GM19467 (cell line): ENCODE results near the gene RPS6KC1.
"Not testable (repeated sequence)": the region's sequence is repeated elsewhere in the genome, so short reads cannot be mapped to it uniquely, and the experiment has no call there.

Experiments used
- ATAC-seq: cut with Tn5 transposase; IDR thresholded peaks from one replicate; pipeline ENCODE4 v1.9.1; 2021; ENCODE audit warnings: mild to moderate bottlenecking, moderate library complexity; ENCODE audit not compliant: unreplicated experiment

The RPS6KC1 gene

DNA sequence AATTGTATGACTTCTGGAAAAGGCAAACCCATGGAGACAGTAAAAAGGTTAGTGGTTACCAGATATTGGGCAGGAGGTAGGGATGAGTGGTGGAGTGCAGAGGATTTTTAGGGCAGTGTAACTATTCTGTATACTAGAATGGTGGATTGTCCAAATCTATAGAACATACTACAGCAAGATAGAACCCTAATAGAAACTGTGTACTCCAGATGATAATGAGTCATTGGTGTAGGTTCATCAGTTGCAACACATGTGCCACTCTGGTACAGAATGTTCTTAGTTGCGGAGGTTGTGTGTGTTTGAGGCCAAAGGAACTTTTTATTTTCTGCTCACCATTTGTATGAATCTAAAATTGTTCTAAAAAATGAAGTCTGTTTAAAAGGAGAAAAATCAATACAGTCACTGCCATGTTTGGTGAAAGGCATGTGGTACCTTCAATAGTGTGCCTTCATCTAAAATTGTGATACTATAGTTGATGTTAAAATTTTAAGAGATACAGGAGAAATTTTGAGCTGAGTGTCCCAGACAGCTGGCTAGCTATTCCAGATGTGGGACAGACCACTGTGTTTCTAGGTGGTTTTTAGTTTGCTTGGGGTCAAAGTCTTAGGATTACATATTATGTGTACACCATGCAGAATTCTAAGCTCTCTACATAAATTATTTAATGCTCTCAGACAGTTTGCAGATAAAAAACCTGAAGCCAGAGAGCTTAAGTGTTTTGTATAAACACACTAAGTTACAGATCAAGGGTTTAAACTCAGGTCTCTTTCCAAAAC is 150.5 kb downstream of the RPS6KC1 start:
- no peak for ATAC-seq

DNA sequence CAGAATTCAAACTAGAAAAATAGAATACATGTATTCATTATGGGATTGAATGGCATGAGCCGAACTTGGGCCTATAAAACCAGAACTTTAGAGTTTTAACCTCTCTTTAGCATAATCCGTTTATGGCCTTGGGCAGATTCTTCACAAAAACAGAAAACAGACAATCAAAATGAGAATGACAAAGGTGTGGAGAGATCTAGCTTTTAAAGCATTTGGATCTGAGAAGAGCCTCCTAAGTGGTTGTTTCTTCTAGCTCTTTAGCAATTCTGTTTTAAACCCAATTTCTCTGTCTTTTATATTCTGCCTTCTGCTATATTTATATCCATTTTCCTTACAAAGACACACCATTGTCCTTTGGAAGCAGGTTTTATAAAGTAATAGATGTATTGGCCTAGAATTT is 160.2 kb downstream of the RPS6KC1 start:
- ATAC-seq: no peak

DNA sequence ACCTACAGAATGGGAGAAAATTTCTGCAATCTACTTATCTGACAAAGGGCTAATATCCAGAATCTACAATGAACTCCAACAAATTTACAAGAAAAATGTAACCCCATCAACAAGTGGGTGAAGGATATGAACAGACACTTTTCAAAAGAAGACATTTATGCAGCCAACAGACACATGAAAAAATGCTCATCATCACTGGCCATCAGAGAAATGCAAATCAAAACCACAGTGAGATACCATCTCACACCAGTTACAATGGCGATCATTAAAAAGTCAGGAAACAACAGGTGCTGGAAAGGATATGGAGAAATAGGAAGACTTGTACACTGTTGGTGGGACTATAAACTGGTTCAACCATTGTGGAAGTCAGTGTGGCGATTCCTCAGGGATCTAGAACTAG is 168.0 kb downstream of the RPS6KC1 start:
- ATAC-seq: not testable (repeated sequence)

DNA sequence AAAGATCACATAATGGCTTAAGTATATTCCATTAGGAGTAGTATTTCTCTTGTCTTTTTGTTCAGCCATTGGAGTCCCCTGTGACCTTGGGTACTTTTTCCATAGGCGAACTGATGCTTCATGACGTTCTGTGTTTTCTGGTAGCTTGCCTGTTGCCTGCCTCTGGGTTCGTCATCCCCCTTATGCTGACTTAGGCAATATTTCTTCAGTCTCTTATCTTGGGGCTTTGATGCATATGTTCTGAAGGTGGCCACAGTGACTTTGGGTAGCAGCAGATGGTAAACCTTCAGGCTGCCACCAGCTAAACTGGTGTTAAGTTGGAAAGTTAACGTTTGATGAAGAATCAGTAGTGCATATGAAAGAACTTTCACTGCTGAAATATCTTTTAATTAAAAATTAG is 170.2 kb downstream of the RPS6KC1 start:
- no peak for ATAC-seq

DNA sequence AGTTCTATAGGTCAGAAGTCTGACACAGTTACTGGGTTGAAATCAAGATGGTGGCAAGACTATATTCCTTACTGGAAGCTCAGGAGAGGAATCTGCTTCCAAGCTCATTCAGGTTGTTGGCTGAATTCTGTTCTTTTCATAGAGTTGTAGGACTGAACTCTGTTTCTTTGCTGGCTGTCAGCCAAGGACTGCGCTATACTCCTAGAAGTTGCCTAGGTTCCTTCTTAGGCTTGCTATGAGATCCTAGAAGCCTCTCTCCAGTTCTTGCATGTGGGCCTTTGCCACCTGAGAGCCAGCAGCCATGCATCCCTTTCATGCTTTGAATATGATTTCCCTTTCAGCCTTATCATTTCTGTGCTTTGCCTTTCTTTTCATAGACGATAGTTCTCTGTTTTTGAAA is 176.4 kb downstream of the RPS6KC1 start:
- no peak for ATAC-seq

DNA sequence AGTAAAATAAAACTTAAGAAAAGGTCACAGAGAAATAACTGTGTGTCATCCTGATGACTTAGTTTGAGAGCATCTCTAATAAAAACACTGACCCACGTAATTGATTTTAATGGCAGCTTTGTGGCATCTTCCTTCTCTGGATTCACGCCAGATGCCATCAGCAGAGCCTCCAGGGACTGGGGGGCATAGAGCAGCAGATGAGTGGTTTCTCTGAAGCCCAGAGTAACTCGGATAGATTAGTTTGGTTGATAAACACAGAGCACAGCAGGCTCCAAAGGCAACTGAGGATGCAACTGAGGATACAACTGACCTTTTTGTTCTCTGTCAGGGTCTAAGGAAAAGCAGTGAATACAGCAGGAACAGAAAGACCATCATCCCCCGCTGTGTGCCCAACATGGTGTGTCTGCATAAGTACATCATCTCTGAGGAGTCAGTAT is 180.8 kb downstream of the RPS6KC1 start:
- no peak for ATAC-seq

DNA sequence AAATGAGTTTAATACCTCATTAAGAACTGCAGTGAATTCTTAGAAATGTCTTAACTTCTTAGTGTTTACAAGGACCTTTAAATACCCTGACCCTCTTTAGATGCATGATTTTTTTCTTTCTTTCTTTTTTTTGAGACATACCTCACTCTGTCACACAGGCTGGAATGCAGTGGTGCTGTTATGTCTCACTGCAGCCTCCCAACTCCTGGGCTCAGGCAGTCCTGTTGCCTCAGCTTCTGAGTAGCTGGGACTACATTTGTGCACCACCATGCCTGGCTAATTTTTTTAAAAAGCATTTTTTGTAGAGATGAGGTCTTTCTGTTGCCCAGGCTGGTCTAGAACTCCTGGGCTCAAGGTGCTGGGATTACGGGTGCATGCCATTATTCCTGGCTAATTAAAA is 191.8 kb downstream of the RPS6KC1 start:
- no peak for ATAC-seq

DNA sequence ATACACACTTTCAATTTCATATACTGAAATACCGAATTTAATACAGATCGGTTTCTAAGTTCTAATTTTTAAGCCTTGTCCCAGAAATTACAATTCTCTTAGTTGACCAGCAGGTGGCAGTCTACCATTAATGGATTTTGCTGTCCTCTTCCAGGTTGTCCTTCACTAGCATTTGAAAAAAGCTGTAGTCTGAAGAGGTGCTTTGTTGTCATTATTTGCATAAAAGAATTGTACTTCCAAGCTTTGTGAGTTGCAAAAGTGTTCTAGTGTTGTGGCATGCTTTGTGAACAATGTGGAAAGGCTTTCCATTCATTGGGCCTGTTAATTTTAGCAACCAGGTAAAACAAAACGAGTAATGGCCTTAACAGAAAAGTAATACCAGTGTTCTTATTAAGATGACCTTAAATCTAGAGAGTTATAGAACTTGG is 193.6 kb downstream of the RPS6KC1 start:
- no peak for ATAC-seq

DNA sequence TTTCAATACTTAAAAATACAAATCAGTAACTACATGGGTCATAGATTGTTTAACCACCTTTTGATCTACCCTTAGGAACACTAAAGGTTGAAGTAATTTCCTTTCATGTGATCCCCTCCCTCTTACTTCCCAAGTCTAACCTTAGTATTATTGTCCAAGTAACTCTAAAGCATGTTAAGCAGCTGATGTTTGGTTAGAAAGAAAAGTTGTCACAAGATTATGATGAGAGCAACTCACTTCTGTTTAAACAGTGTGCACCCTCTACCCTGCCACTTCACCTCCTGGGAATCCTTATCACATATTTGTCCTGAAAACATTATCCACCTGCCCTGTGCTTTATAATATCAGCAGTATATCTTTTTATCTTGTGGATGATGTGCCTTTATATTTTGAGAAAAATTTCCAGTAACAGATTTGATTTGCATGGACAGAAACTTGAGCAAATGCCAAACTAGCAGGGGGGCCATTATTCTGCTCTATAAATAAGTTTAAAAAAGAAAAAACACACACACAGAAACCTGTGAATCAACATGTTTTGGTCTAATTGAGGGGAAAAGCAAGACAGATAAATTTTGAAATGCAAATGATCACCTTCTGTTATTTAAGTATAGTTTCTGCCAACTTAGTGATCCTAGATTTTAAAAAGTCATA is 194.3 kb downstream of the RPS6KC1 start:
- ATAC-seq: no peak

DNA sequence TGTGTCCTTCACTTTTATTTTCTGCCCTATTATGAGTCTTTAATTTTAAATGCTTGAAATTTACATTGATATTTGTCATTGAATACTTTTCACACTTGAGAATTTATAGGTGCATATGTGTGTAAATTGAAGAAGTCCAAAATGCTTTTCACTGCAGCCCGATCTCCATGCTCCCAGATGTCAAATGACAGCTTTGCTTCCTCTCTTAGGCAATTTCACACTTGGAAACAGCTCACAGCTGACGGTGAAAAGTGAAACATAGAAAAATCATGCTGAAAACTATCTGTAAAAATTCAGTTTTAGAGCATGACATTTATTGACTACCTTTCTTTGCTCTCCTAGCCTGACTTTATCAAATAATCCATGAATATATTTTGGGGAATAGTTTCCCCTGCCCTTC is 196.0 kb downstream of the RPS6KC1 start:
- ATAC-seq: no peak

DNA sequence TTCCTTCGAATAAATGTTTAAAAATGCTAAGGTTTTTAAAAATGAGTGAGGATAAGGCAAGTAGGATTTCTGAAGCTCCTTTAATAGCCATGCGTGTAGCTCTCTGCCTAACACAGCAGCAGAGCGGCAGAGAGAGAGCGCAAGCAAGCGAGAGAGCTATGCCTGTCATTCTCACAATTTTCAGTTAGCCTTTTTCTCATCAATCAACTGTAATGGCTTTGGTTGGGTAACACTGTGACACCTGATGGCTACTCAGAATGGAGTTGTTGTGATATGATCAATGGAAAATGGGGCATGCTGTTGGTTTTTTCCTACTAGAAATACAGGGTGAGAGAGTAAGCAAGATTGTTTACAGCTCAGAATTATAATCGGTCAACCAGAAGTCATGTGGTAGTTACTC is 198.4 kb downstream of the RPS6KC1 start:
- no peak for ATAC-seq

DNA sequence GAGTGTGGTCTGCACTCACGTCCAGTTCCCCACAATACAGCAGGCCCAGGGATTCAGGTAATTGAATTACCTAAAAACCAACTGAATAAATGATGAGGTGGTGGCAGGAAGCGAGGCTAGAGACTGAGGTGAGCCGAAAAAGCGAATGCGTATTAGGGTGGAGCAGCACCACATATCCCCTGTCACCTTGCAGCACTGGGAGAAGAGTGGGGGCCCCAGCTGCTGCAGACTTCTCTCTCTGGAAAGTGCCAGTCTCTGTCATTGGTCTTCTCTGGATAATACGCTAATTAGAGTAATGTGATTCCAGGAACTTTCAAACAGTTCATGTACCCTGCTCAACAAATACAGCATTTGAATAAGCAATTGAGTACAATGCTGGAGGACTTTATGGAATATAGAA is 199.0 kb downstream of the RPS6KC1 start:
- no peak for ATAC-seq

DNA sequence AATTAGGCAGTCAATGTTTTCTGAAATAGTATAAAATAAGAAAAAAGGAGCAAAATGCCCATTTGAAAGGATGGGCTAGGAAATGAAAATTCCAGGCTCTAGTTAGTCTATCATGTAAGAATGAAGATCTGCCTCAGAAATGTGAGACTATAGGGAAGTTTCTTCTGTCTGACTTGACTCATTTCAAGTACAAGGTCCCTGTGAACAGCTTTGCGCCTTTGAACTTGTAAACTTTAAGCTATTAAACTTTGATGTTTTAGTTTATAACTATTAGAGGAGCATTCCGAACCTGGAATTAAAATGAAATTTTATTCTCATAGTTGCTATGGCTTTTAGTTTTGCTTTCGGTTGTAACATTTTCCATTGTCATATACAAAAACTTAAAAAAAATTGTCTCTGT is 199.4 kb downstream of the RPS6KC1 start:
- no peak for ATAC-seq

DNA sequence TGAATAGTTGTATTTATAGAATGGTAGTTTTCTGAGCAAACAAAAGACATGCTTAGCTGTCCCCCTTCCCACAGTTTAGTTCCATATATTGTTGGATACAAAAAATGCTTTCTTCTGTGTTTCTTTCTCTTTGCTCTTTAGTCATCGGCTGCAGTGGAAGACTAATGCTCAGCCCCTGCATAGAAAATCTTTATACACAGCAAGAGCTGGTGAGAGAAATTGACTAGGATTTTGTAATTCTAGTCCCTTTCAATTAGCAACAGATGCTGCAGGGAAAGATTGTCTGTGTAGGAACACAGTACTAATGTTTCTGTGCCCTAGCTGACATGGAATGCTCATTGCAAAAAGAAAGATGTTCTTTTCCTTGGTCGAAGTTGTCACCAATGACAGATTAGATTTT is 200.9 kb downstream of the RPS6KC1 start:
- no peak for ATAC-seq

DNA sequence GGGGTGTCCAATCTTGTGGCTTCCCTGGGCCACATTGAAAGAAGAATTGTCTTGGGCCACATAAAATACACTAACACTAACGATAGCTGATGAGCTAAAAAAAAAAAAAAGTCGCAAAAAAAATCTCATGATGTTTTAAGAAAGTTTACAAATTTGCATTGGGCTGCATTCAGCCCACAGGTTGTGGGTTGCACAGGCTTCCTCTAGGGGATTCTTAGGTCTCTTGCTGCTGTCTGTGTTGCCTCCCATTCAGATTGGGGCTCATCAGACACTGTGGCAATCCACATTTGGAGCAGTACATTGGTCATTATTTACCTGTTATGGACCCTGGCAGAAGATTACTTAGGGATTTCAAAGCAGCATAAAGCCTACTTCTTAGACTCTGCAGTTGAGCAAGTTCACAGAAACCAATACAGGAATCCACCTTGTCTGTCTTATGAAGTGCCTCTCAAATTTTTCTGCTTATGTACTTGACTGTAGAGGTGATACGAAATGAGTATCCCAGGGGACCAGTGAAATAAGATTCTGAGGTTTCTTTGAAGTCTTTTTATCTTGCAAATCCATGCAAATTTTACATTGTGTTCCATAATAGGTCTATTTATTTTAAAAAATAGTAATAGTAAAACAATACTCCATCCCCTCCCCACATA is 205.5 kb downstream of the RPS6KC1 start:
- peak; percentile 75 for ATAC-seq

DNA sequence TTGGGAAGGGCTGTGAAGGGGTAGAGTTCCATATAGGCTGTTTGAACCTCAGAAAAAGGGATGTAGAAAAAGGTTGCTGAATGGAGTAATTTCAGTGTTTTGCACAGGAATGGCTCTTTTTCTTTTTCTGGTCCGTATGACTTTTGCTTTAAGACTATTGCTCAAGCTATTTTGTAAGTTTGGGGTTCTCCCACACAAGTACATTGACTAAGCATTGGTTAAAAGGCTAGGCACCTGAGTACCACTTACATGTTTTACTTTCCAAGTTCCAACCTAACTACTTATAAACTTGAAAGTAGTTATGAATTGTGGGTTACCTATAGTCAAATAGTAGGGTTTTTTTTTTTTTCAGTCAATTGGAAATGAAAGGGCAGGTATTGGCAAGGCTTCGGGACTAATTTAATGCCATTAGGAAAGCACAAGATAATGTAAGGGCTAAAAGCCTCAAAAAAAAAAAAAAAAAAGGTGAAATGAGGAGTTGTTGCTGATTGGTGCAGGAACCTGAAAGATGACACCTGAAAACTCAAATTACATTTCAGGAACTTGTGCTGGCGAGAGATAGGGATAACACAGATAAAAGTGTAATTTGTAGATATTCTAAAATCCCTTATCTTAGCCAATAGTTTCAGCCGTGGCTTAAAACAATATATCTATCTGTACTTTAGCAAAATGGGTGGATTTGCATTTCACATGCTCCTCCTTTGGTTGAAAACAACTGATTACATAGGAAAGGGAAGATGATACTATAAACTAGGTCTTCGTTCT is 209.5 kb downstream of the RPS6KC1 start:
- no peak for ATAC-seq

DNA sequence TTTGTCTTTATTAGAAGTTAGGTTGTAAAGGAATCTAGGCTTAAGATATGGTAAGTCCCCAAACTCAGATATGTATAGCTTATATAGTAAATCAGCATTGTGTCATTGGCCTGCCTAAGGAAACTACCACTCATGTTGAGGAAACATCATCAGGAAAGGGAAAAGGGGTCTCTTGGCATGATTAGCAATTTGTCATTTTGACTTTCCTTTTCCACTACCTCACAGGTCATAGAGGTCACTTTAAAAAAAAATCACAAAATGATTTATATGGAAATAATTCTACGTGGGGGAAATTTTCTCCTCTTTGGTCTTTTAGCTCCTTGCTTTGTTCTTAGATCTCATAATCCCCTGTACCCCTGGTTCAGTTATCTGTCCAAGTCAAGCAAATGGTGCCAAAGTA is 213.5 kb downstream of the RPS6KC1 start:
- no peak for ATAC-seq

DNA sequence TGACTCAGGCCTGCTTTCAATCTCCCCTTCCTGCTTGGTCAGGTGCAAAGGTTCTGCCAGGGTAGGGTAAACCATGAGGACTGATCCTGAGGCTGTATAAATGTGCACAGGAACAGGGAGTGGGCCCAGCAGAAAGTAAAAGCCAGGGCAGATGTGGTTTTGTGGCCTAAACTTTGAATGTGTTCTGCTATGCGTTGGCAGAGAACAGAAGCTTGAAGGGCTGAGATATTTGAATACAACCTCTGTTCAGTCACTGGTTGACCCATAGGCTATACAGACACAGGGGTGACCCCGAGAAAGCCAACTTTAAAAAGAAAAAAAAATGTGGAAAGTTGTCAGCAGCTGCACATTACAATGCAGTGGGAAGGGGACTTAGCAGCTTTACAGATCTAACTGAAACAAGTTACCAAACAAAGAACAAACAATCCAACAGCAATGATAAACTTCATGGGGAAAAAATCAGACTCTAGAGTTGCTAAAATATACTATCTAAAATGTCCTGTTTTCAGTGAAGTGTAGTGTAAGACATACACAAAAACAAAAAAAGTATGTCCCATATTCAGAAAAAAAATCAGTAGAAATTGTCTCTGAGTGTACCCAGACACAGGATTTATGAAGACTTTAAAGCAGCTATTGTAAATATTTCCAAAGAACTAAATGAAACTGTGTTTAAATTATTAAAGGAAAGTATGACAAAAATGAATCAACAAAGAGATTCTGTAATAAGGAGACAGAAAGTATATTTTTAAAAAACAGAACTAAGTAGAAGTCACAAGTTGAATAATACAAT is 216.1 kb downstream of the RPS6KC1 start:
- no peak for ATAC-seq

DNA sequence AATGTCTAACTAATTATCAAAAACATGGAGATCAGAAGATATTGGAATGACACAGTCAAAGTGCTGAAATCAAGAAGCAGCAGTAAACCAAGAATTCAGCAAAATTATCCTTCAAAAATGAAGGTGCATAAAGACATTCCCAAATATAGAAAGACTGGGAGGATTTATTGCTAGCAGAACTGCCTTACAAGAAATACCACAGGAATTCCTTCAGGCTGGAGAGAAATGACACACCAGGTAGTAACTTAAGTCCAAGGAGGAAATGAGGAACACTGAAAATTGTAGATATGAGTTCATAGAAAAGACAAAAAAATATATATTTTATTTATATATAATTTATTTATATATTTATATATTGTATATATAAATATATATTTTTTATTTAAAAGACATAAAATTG is 217.2 kb downstream of the RPS6KC1 start:
- ATAC-seq: no peak

DNA sequence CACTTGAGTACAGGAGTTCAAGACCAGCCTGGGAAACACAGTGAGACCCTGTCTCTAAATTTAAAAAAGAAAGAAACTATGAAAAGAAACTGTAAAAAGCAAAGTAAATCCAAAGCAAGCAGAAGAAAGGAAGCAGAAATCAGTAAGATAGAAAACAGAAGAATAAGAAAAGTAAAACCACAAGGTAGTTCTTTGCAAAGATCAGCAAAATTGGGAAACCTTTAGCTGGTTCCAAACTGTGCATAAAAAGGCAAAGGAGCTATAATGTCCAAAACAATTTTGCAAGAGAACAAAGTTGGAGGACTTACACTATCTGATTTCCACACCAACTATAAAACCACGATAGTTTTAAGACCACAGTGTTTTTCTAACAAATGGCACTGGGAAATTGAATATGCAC is 218.8 kb downstream of the RPS6KC1 start:
- no peak for ATAC-seq

DNA sequence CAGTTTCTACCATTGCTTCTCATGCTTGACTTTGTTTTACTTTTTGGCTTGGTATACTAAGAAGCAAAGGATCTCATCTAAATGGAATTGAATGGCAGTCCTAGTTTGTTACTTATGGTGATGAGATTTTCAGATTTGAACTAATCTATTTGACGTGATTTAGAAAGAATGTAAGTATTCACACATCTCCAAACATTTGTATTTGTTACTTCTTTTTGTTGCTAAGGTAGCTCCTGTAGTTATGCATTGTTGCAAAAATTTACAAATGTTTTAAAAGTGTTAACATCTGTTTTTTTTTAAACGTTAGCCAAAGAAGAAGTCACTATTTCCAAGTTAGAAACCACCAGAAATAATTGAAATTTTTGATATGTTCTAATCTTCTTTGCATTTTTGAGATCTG is 222.5 kb downstream of the RPS6KC1 start:
- ATAC-seq: no peak
